HG02759 (cell line): ENCODE results near the gene CDH6.
"Not testable (repeated sequence)": the region's sequence is repeated elsewhere in the genome, so short reads cannot be mapped to it uniquely, and the experiment has no call there.

Experiments
- ATAC-seq: cut with Tn5 transposase; IDR thresholded peaks from one replicate; pipeline ENCODE4 v1.9.1; 2021; ENCODE audit warnings: mild to moderate bottlenecking, moderate library complexity; ENCODE audit not compliant: unreplicated experiment

Gene CDH6

GRCh38 chr5:31322946-31323345 is 129.5 kb downstream of the CDH6 start:
- no peak for ATAC-seq

DNA sequence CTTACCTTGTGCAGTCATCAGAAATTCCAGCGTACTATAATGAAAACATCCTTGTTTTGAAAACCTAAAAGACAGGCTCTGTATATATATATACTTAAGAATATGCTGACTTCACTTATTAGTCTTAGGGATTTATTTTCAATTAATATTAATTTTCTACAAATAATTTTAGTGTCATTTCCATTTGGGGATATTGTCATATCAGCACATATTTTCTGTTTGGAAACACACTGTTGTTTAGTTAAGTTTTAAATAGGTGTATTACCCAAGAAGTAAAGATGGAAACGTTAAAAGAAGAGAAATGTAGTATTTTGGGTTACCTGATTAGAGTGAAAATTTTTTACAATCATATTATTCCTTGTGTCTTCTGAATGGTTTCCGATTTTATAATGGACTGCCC is 131.4 kb downstream of the CDH6 start:
- ATAC-seq, result no peak

DNA sequence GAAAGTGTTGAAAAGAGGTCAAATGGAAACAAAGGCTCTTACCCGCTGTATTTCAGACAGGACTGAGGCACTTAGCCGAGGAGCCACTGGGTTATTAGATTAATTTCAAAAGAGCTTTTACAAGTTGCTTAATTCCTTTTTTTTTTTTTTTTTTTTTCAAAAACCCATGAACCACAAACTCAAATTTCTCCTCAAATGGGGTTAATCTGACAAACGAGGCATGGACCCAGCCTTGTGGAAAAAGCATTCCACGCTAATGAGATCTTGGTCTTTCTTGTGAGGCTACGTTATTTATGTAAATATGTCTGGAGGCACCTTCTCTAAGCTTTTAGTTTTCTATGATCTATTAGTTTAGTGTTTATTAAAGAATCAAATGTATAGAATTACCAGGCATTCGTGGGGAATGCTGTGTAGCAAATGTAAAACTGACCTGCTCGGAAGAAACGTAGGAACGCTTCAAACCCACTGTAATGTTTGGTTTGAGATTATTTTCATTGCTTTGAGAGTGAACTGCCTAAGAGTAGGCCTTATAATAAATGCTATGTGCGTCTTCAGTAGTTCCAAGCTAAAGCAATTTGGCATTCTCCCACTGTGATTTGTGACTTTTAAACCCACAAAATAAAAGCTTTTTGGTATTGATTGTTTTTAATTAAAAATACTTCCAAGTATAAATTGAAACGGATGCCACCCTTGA is 134.7 kb downstream of the CDH6 start:
- no peak for ATAC-seq

- ATAC-seq, result no peak
These were observed 136.2 kb downstream of the CDH6 start for GRCh38 chr5:31329715-31330114.

DNA sequence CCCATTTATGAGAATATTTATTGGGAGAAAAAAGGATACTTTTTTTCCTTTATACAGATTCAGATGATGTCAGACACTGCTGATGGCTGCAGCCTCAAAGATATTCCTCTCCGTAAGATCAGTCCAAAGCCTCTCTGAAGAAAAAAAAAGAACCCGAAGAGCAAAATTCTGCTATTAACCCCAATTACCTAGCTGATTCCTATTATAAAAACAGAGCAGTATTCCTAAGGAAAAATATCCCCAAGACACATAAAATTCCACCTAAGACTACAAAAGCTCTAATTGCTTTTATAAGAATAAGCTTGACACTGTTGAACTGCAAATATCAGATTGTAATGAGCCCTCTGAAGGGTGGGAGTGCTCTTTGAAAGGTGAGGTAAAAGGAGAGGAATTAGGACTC is 138.7 kb downstream of the CDH6 start:
- ATAC-seq, result no peak

- no peak for ATAC-seq
These were observed 140.0 kb downstream of the CDH6 start for GRCh38 chr5:31333475-31333874.

DNA sequence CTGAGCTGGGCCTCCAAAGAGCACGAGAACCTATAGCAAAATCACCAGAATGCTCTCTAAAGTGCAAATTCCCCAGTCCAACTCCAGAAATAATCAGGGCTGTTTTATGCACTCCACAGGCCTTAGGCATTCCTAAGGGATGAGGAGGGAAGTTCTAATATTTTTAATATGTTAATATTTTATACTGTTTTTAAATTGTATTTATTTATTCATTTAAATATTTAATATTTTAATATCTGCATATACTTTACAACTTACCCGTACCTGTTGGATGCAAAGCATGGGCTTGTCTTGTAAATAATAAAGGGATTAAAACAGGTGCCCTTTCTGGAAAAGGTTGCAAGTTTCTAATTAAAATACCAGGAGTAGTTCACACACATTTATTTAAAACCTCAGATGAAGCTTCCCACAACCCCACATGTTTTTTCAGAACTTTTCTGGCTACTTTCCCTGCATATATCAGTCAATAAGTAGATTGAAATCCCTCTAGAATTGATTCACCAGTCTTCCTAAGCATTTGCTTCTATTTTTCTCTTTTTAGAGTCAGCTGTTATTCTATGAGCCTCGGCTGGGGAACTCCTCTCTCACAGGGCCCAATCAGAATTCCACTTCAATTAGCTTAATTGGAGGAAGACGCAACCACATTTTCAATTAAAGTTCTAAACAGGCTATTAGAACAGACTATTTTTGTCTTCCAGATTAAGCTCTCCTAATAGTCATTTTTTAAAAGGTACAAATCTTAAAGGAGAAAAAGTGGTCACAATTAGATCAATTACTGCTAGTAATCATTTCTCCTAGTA is 140.8 kb downstream of the CDH6 start:
- ATAC-seq, result no peak

- ATAC-seq, result no peak
These were observed 142.0 kb downstream of the CDH6 start for GRCh38 chr5:31335456-31335855.

DNA sequence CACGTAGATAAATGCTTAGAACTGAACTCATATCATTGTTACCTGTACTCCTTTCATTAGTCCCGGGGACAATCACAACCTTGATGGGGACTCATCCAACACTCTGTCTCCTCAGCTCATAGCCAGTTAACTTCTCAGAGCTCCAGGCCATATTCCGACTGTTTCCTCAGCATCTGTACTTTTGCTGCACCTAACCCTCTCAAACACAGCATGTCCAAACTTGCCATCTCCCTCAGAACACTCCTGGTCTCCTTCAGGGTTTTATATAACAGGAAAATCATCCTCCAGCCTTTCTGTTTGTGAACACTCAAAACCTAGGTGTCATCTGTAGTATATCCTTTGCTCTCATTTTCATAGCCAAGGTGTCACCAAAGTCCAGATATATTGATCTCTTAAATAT is 150.5 kb downstream of the CDH6 start:
- ATAC-seq, result no peak

DNA sequence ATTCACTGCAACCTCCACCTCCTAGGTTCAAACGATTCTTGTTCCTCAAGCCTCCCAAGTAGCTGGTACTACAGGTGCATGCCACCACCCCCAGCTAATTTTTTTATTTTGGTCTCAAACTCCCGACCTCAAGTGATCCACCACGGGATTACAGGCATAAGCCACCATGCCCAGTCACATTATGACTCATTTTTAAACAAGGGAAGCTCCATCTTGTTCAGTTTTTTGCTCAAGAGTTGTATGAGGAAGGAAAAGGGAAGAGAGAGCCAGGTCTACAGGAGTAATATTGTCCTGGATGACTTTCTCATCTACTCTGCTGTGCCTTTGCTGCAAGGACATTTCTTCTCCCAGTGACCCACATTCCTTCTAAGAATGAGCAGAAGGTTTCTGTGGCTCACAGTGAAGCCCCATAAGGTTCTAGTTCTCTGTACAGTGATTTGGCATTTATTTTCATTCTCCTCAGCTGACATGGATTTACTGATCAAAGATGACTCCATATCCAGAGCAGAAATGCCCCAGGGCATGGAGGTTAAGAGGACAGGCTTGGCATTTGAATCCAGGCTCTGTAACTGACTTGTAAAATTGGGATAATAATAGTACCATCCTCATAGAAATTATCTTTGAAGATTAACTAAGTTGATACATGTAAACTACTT is 153.5 kb downstream of the CDH6 start:
- no peak for ATAC-seq

- no peak for ATAC-seq
These were observed 154.0 kb downstream of the CDH6 start for GRCh38 chr5:31347552-31347905.

DNA sequence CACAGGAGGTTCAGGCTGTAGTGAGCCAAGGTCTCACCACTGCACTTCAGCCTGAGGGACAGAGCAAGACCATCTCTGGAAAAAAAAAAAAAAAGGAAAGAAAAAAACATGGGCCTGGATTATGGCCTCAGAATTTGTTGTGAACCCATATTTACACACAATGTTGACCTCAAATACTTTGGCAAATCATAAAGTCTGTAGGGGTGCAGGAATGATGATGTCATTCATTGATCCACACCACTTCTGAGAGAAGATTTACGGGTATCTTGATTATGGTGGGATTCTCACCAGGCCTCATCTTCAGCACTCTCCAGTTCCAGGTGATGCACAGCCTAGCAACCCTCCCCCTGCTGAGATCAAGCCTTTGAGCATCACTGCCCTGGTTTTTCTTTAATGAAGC is 156.9 kb downstream of the CDH6 start:
- ATAC-seq, result no peak

- ATAC-seq, result no peak
These were observed 161.9 kb downstream of the CDH6 start for GRCh38 chr5:31355337-31355736.

DNA sequence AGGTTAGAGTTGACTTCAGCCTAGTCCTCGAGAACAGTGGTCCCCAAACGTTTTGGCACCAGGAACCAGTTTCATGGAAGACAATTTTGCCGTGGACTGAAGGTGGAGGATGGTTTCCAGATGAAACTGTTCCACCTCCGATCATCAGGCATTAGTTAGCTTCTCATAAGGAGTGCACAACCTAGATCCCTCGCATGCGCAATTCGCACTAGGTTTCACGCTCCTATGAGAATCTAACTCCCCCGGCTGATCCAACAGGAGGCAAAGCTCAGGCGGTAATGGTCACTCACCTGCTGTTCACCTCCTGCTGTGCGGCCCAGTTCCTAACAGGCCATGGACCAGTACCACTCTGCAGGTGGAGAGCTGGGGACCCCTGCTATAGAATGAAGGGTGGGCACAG is 163.6 kb downstream of the CDH6 start:
- ATAC-seq, result no peak

DNA sequence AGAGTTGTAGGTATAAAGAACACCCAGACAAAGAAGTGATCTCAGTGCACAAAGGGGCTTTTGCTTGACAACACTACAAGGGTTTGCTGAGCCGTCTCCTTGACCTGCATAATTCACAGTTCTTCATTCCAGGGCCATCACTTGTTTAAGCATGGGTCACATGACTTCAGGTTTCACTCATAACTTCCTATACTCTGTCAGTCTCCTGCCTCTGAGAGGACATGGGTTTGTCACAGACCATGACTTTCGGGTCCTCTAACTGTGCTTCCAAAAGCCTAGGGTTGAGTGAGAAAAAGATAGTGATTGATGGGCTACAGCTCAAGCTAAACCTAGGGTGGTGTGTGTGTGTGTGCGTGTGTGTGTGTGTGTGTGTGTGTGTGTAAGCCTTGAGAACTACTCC is 166.4 kb downstream of the CDH6 start:
- ATAC-seq, result no peak

GRCh38 chr5:31361234-31361633 is 167.7 kb downstream of the CDH6 start:
- ATAC-seq, result no peak

GRCh38 chr5:31361704-31362528 is 168.4 kb downstream of the CDH6 start:
- not testable (repeated sequence) for ATAC-seq

GRCh38 chr5:31362529-31362900 is 169.0 kb downstream of the CDH6 start:
- no peak for ATAC-seq

- no peak for ATAC-seq
These were observed 169.6 kb downstream of the CDH6 start for GRCh38 chr5:31362931-31363568.

- no peak for ATAC-seq
These were observed 171.6 kb downstream of the CDH6 start for GRCh38 chr5:31364881-31365636.
